GM10248 (cell line): ENCODE results near the gene DLG2.

Experiments
- CTCF ChIA-PET: fragments of 300-600 bp; sonication (Branson Sonifier 250); formaldehyde crosslinking; extraction: SDS; loops from one replicate; lab custom pipeline; 2021; ENCODE audit warnings: antibody characterized with exemption; lab: Yijun Ruan, JAX
- POLR2A ChIA-PET: fragments of 350-650 bp; sonication (Branson Sonifier 250); formaldehyde crosslinking; extraction: SDS; loops from one replicate; lab custom pipeline; 2020; ENCODE audit warnings: antibody characterized with exemption; lab: Yijun Ruan, JAX
- DNase-seq: peaks from one replicate; pipeline ENCODE4 v3.0.0; 2012; ENCODE audit errors: extremely low spot score
- TF ChIP-seq, protein P1 (sequence below): IDR thresholded peaks from 2 replicates; pipeline ENCODE4 v1.5.1; 2012; ENCODE audit warnings: mild to moderate bottlenecking, low read depth; ENCODE audit errors: extremely low read depth, missing control alignments, control extremely low read depth

DLG2 gene

GRCh38 chr11:84345597-84345996 is 1281.5 kb downstream of the DLG2 start:
- ChIA-PET POLR2A (no interaction called here), CTCF (no interaction called here)
- TF ChIP-seq, protein P1, sequence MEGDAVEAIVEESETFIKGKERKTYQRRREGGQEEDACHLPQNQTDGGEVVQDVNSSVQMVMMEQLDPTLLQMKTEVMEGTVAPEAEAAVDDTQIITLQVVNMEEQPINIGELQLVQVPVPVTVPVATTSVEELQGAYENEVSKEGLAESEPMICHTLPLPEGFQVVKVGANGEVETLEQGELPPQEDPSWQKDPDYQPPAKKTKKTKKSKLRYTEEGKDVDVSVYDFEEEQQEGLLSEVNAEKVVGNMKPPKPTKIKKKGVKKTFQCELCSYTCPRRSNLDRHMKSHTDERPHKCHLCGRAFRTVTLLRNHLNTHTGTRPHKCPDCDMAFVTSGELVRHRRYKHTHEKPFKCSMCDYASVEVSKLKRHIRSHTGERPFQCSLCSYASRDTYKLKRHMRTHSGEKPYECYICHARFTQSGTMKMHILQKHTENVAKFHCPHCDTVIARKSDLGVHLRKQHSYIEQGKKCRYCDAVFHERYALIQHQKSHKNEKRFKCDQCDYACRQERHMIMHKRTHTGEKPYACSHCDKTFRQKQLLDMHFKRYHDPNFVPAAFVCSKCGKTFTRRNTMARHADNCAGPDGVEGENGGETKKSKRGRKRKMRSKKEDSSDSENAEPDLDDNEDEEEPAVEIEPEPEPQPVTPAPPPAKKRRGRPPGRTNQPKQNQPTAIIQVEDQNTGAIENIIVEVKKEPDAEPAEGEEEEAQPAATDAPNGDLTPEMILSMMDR: no peak
- no peak for DNase-seq

DNA sequence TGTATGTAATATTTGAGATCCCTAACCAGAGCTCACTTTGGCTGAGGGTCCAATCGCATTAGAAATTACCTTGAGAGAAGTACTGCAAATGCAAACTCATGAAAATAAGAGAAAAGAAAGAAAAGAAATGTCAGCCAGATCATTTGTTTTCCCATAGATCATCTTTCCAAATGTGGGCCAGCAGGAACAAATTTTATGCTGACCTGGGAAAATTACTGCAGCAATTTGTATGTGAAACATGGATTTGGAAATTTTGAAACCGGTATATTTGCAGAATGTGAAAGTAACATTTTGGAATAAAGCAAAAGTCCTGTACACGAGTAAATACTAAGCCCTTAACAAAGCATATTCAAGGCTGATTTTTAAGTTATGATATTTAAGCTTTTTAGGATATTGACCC is 1282.1 kb downstream of the DLG2 start:
- CTCF ChIA-PET: interaction anchor here (0.8 to 1.3 kb wide), 2 partner anchors 17 to 40 kb away, joined by 3 to 4 read pairs; no protein-coding TSS in a partner anchor
- POLR2A ChIA-PET: no interaction called here
- no peak for DNase-seq
- TF ChIP-seq, protein P1: no peak

GRCh38 chr11:84339796-84340195 is 1287.3 kb downstream of the DLG2 start:
- no peak for DNase-seq
- TF ChIP-seq, protein P1: no peak

GRCh38 chr11:84333221-84333620 is 1293.9 kb downstream of the DLG2 start:
- TF ChIP-seq, protein P1: no peak
- ChIA-PET POLR2A (no interaction called here), CTCF (interaction anchor here (1.6 to 2.0 kb wide), 2 partner anchors 10 to 11 kb away, joined by 5 to 7 read pairs; no protein-coding TSS in a partner anchor)
- no peak for DNase-seq

More at GRCh38 chr11:84339796-84340195, 1287.3 kb downstream of the DLG2 start:
- POLR2A ChIA-PET: no interaction called here
- CTCF ChIA-PET: no interaction called here

DNA sequence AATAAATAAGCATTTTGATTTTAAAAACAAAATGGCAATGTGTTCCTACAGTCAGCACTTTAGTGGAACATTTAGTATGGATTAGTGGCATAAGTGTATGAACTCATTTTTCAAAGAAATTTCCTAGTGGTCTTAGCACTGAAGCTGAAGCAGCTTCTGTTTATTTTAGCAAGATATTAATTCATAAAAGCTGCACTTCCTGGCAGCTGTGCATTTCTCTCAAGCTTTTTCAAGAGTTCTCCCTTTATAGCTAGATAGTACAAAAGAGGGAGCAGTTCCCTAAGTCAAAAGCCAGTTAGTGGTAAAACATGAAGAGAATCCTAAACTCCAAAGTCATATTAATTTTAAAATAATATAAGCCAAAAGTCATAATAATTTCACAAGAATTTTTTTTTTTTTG is 1304.9 kb downstream of the DLG2 start:
- TF ChIP-seq, protein P1: no peak
- no peak for DNase-seq
- POLR2A ChIA-PET: no interaction called here
- CTCF ChIA-PET: interaction anchor here (0.8 to 1.3 kb wide), 3 partner anchors 11 to 12 kb away, joined by 3 to 5 read pairs (median 3); no protein-coding TSS in a partner anchor

GRCh38 chr11:84319863-84320262 is 1307.3 kb downstream of the DLG2 start:
- POLR2A ChIA-PET: no interaction called here

More at GRCh38 chr11:84319863-84320262, 1307.3 kb downstream of the DLG2 start:
- TF ChIP-seq, protein P1: no peak
- CTCF ChIA-PET: no interaction called here
- DNase-seq: no peak
